ENCODE measurements around the gene AXIN1. TPM values are rescaled to one million over a fixed set of nuclear protein-coding genes. Genes with fewer than 3 reads are reported as not detected.
A peak's percentile ranks its signal among the peaks of the same experiment; 100 is the strongest.

Gene AXIN1
- total and polyA plus RNA-seq, 9 of the 15 experiments (the other 6 are each of a cell fraction or from before 2014, with no cell fraction given) = 0.42 to 58.0 (median 25.9) TPM

DNA sequence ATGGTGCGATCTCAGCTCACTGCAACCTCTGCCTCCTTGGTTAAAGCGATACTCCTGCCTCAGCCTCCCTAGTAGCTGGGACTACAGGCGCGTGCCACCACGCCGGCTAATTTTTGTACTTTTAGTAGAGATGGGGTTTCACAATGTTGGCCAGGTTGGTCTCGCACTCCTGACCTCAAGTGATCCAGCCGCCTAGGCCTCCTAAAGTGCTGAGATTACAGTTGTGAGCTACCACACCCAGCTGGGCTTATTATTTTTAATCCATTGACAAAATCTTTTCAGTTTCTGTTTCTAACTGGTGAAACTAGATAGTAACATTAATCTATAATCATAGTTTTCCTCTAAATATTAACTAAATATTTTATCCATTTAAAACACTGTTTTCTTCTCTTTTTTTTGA lies 112.0 kb downstream of the AXIN1 start:
- Histone ChIP-seq H3K79me2 (ENCODE audit: control insufficient read depth, insufficient read depth, low read length) (peaks cover 43% of the 10 kb centered on the region), H2AFZ (ENCODE audit: low read depth, low read length) (no peak overlapping the region), H3K9me3 (replicated peaks; ENCODE audit: control insufficient read depth, insufficient read depth, low read depth, low read length) (no peaks in the 10 kb centered on the region; the same call in 1 of the 2 replicates), H4K20me1 (replicated peaks; ENCODE audit: control insufficient read depth, insufficient read depth, low read length) (no peaks in the 10 kb centered on the region), H3K9ac (ENCODE audit: insufficient read depth in 1 of 2, low read depth in 2 of 2, low read length in 2 of 2) (no peak overlapping the region), H3K27ac (ENCODE audit: extremely low read depth, low read depth, low read length) (no peak overlapping the region), H3K27me3 (ENCODE audit: control insufficient read depth in 2 of 2, insufficient read depth in 2 of 2, low read length in 2 of 2) (no peaks in the 10 kb centered on the region), H3K4me1 (replicated peaks in 1 of 2; ENCODE audit: control insufficient read depth in 2 of 2, insufficient read depth in 2 of 2, low read length in 2 of 2) (peaks cover 24 to 37% of the 10 kb centered on the region in 2 experiments), H3K4me2 (ENCODE audit: insufficient read depth, low read length) (no peak overlapping the region), H3K9me1 (ENCODE audit: control insufficient read depth, insufficient read depth, low read length) (no peaks in the 10 kb centered on the region), H3K4me3 (no peak overlapping the region), H3K36me3 (ENCODE audit: control insufficient read depth, insufficient read depth, low read length) (no peaks in the 10 kb centered on the region)
- CTCF ChIA-PET (ENCODE audit: low intra/inter-chr PET ratio) = no interaction called here
- no TSS peak for BruUV-seq (replicated peaks)
- in situ Hi-C loops (cut with MboI) (no loop called here), intact Hi-C loops (cut with micrococcal nuclease) (no loop called here)
- FAIRE-seq (no peak), DNase-seq (ENCODE audit: extremely low read depth in 1 of 4, low spot score in 3 of 4) (no peak), ATAC-seq (no peak)
- WGBS (ENCODE audit: insufficient coverage, low coverage, missing lambda C conversion rate) = 70% methylated on average over 8 of the region's 8 CpGs
- TF ChIP-seq, protein P1, sequence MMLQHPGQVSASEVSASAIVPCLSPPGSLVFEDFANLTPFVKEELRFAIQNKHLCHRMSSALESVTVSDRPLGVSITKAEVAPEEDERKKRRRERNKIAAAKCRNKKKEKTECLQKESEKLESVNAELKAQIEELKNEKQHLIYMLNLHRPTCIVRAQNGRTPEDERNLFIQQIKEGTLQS (IDR thresholded peaks at IDR 0.05) = no peak
- TF ChIP-seq, protein P1 (CRISPR knock-in tag; conservative IDR thresholded peaks at IDR 0.05) = no peak
- TF ChIP-seq ZNF316 (IDR thresholded peaks at IDR 0.05) (0 out of 2 replicates have a peak, but pooled peaks have one; percentile 8), ZFP1 (CRISPR knock-in tag; IDR thresholded peaks at IDR 0.05) (no peak), ZNF175 (CRISPR knock-in tag; IDR thresholded peaks at IDR 0.05; ENCODE audit: low read depth) (no peak), FOSL1 (tag; conservative IDR thresholded peaks at IDR 0.05) (no peak)
- POLR2A ChIA-PET = interaction anchor here (1.3 to 1.5 kb wide), 3 partner anchors 9 to 102 kb away, joined by 5 to 7 read pairs (median 5); partner anchors contain the start of gene LUC7L

Data from K562 (cell line).